Stomach (tissue), 9 donors: Measurements from ENCODE around the gene UTP4. TPM values are rescaled to one million over a fixed set of nuclear protein-coding genes. Genes with fewer than 3 reads are reported as not detected.

Experiments used
- DNase-seq, 2 donors: peaks; one replicate each; pipeline versions ENCODE4 v3.0.0 to v3.0.0-alpha.2; 2013 to 2019
- H3K27ac ChIP-seq, 5 donors: fragments of 200-600 bp in 4 of 5; sonication (generic) in 4 of 5; one replicate each; pipeline ENCODE4 v1.5.1; 2013 to 2019; ENCODE audit warnings: mild to moderate bottlenecking in 1 of 5, moderate library complexity in 1 of 5
- H3K27me3 ChIP-seq, 3 donors: fragments of 200-600 bp; sonication (generic); one replicate each; pipeline ENCODE4 v1.5.1; 2017 to 2019; ENCODE audit warnings: mixed run types in 1 of 3
- H3K36me3 ChIP-seq, 4 donors: fragments of 200-600 bp; sonication (generic); 1 replicate in 3 of 4; 2 replicates in 1 of 4; pipeline ENCODE4 v1.5.1; 2016 to 2019
- H3K4me1 ChIP-seq, 4 donors: fragments of 200-600 bp; sonication (generic); one replicate each; pipeline ENCODE4 v1.5.1; 2016 to 2019
- H3K4me3 ChIP-seq, 4 donors: fragments of 200-600 bp; sonication (generic) in 3 of 4; one replicate each; pipeline ENCODE4 v1.5.1; 2016 to 2019; ENCODE audit warnings: mild to moderate bottlenecking in 1 of 4
- H3K9me3 ChIP-seq, 4 donors: fragments of 200-600 bp; sonication (generic); one replicate each; pipeline ENCODE4 v1.5.1; 2016 to 2019
- CTCF ChIP-seq, 7 experiments: fragments of 450-650 bp in 4 of 7; fragments of 200-600 bp in 3 of 7; sonication (generic) in 3 of 7; IDR thresholded peaks; one replicate each; pipeline ENCODE4 v1.5.1; 2016 to 2019; ENCODE audit warnings: antibody characterized with exemption in 7 of 7, control low read depth in 2 of 7, mild to moderate bottlenecking in 1 of 7
- EP300 ChIP-seq: sonication (generic); formaldehyde crosslinking; IDR thresholded peaks from one replicate; pipeline ENCODE4 v1.6.1; 2017; ENCODE audit warnings: antibody characterized with exemption
- POLR2A ChIP-seq, 4 donors: fragments of 450-650 bp; IDR thresholded peaks; one replicate each; pipeline ENCODE4 v1.6.1; 2016; ENCODE audit warnings: antibody characterized with exemption in 4 of 4, control low read depth in 2 of 4, mild to moderate bottlenecking in 1 of 4, moderate library complexity in 1 of 4
- POLR2AphosphoS5 ChIP-seq, 3 donors: sonication (generic); formaldehyde crosslinking; IDR thresholded peaks; one replicate each; pipeline ENCODE4 v1.6.1; 2016; ENCODE audit warnings: antibody characterized with exemption in 3 of 3
- WGBS, 5 donors: extraction: QIAGEN DNeasy Blood & Tissue Kit in 3 of 5; methylation state at CpG; one replicate each; pipeline versions ENCODE4 v1.1.5 to v1.1.7; 2013 to 2018; 5-methylcytosine and 5-hydroxymethylcytosine counted together
- intact Hi-C: fragments of 100-400 bp; cut with DNase I; formaldehyde crosslinking; loops from one replicate; pipeline ENCODE4 v1.15.1; 2023; ENCODE audit warnings: low total_unique reads
- polyA plus RNA-seq, 3 donors: library from polyadenylated mRNA; stranded (reverse); fragments of 200-250 nt; gene quantifications; one replicate each; pipeline ENCODE4 v1.2.3, GENCODE V29; 2013
- total RNA-seq, 5 donors: library from RNA; depleted of rRNA; stranded (reverse); fragments of >200 nt; gene quantifications; one replicate each; pipeline versions ENCODE4 v1.1.0 to v1.2.3, GENCODE V29; 2014 to 2016
- donor health status: healthy with polysubstance abuse.
- donor health status: Bipolar disorder and iron deficiency.
- donor health status: healthy.

UTP4 gene
- total and polyA plus RNA-seq, 8 donors = 8.1 to 68.8 (median 30.9) TPM

- H3K4me1 ChIP-seq = peaks cover 18 to 45% (median 42%) of the 10 kb centered on the region in 4 donors
- peaks cover 0 to 39% (median 20%) of the 10 kb centered on the region in 3 donors for H3K27me3 ChIP-seq
- intact Hi-C loops = no loop called here
- no peaks in the 10 kb centered on the region for H3K9me3 ChIP-seq
- peaks cover 7 to 49% (median 38%) of the 10 kb centered on the region in 4 donors for H3K36me3 ChIP-seq
- 94 to 96% (median 94%) methylated on average over 25 to 48 of the region's 48 CpGs for WGBS, 5 donors
- H3K4me3 ChIP-seq = no peak overlapping the region
- H3K27ac ChIP-seq = no peak overlapping the region
- TF ChIP-seq POLR2AphosphoS5 (IDR thresholded peaks at IDR 0.05) (no peak), CTCF (IDR thresholded peaks at IDR 0.05) (no peak), POLR2A (IDR thresholded peaks at IDR 0.05) (no peak), EP300 (no peak)
- DNase-seq = no peak
Observed at GRCh38 chr16:69109486-69110270, 22.8 kb upstream of the UTP4 start.

GRCh38 chr16:69110406-69110805, 22.0 kb upstream of the UTP4 start:
- no peak for TF ChIP-seq POLR2AphosphoS5 (IDR thresholded peaks at IDR 0.05)
- no peak for TF ChIP-seq CTCF (IDR thresholded peaks at IDR 0.05)
- TF ChIP-seq EP300 = no peak
- no peak for TF ChIP-seq POLR2A (IDR thresholded peaks at IDR 0.05)
- peaks cover 0 to 34% (median 20%) of the 10 kb centered on the region in 3 donors for H3K27me3 ChIP-seq
- H3K4me1 ChIP-seq = peaks cover 18 to 41% (median 38%) of the 10 kb centered on the region in 4 donors
- WGBS, 5 donors = 90 to 97% (median 93%) methylated on average over 7 of the region's 7 CpGs
- H3K36me3 ChIP-seq = peaks cover 14 to 56% (median 46%) of the 10 kb centered on the region in 4 donors
- H3K27ac ChIP-seq = no peak overlapping the region
- intact Hi-C loops = no loop called here
- DNase-seq = no peak
- no peak overlapping the region for H3K4me3 ChIP-seq
- no peaks in the 10 kb centered on the region for H3K9me3 ChIP-seq

DNA sequence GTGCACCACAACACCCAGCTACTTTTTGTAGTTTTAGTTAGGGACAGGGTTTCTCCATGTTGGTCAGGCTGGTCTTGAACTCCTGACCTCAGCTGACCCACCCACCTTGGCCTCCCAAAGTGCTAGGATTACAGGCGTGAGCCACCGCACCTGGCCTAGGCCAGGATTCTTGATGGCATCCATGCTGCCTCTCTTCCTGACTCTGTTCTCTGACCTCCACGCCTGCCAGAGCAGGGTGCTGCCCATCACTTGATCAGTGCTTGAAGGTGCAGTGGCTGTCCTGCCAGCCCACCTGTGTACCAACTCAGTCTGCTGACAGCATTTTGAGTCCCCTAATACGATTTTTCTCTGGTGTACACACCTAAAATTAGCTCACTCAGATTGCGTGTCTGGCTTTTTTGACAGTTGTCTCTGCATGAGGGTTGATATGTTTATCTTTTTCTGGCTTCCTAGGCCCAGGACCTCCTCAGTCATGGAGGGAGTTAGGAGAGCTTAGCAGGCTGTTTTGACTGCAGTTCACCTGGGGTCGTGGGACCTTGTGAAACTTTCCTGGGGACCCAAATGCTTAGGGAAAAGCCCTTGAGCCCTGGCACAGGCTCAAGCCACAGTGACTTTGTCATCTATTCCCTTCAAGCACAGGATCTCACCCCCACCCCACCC, 21.1 kb upstream of the UTP4 start:
- no peak for TF ChIP-seq POLR2AphosphoS5 (IDR thresholded peaks at IDR 0.05)
- no peak for TF ChIP-seq EP300
- no peak for TF ChIP-seq POLR2A (IDR thresholded peaks at IDR 0.05)
- TF ChIP-seq CTCF (IDR thresholded peaks at IDR 0.05) = no peak
- WGBS, 5 donors = 83 to 92% (median 90%) methylated on average over 6 of the region's 6 CpGs
- Histone ChIP-seq H3K9me3 (no peaks in the 10 kb centered on the region), H3K36me3 (peaks cover 17 to 65% (median 55%) of the 10 kb centered on the region in 4 donors), H3K27ac (no peak overlapping the region), H3K4me3 (no peak overlapping the region), H3K27me3 (peaks cover 0 to 26% (median 14%) of the 10 kb centered on the region in 3 donors), H3K4me1 (peaks cover 18 to 33% (median 31%) of the 10 kb centered on the region in 4 donors)
- DNase-seq = no peak
- intact Hi-C loops = no loop called here

GRCh38 chr16:69111876-69112230, 20.6 kb upstream of the UTP4 start:
- DNase-seq = no peak
- intact Hi-C loops = no loop called here

More at GRCh38 chr16:69111876-69112230, 20.6 kb upstream of the UTP4 start:
- peaks cover 18 to 71% (median 60%) of the 10 kb centered on the region in 4 donors for H3K36me3 ChIP-seq
- no peak for TF ChIP-seq EP300
- TF ChIP-seq POLR2A (IDR thresholded peaks at IDR 0.05) = no peak
- no peak for TF ChIP-seq POLR2AphosphoS5 (IDR thresholded peaks at IDR 0.05)
- TF ChIP-seq CTCF (IDR thresholded peaks at IDR 0.05) = no peak
- no peaks in the 10 kb centered on the region for H3K9me3 ChIP-seq
- H3K4me3 ChIP-seq = no peak overlapping the region
- peaks cover 16 to 28% (median 26%) of the 10 kb centered on the region in 4 donors for H3K4me1 ChIP-seq
- 83 to 96% (median 87%) methylated on average over 5 of the region's 5 CpGs for WGBS, 5 donors
- no peak overlapping the region for H3K27ac ChIP-seq
- peaks cover 0 to 21% (median 9%) of the 10 kb centered on the region in 3 donors for H3K27me3 ChIP-seq
